Measurements from ENCODE around the gene PSENEN.

The PSENEN gene

GRCh38 chr19:35745328-35746086 lies at the start of gene PSENEN, which contains the start of gene U2AF1L4:
PSENEN (plus strand) TSS chr19:35745651; CDS start chr19:35745931, 280 bp downstream.
U2AF1L4 (minus strand) TSS chr19:35745418; CDS start chr19:35745391, 27 bp downstream.
- DNase-seq = peak; percentile 97

GRCh38 chr19:35695895-35696422 lies 49.5 kb upstream of the PSENEN start:
- no peak for DNase-seq

DNA sequence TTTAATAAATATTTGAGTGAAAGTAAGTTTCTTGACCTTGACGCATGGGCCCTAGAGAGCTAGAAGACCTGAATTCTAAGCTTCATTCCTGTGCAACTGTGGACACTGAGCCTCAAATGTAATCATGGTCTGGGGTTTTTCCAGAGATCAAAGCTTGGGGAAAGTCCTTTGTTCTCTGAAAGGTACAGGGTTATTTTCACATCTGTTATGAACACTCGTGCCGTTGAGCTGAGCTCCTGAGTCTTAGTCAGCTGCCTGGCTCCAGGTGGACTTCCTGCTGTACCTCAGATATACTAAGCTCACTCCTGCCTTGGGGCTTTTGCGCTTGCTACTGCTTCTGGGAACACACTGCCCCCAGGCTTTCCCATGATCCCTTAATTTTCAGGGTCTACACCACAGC lies 48.6 kb upstream of the PSENEN start:
- no peak for DNase-seq

DNA sequence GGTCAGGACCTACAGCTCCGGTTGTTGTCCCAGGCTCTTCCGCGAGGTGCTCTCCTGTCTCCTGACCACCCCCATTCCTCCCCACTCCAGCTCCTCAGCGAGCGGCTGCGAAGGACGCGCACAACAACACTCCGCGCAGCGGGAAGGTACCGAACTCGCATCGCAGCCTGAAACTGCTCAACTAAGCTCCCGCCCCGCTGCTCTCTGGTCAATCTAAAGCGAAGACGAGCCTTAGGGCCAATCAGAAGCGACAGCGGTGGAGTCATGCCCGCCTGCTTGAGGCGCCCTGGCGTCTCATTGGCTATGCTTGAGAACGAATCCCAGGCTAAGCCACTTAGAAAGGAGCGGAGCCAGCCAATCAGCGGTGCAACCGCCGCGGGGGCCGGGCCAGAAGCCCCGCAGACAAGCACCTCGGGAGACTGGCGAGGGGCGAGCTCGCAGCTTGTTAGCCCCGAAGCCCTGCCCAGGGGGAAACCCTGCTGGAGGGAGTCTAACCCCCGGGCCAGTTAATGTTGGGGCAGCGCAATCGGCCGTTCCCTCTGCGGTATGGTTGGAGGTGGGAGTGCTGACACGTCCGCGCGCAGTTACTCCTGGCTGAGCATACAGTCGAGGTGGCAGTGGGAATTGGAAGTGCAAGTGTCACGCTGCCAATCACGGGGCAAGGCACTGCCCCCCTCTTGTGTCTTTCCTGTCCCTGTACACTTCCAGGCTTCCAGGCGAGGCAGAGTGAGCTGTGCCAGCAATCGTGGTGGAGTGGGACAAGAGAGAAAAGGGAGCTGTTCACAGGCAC lies 43.0 kb upstream of the PSENEN start:
- DNase-seq = peak; percentile 86

- DNase-seq = no peak
These were observed 42.1 kb upstream of the PSENEN start for GRCh38 chr19:35703343-35703742.

- DNase-seq = no peak
These were observed 41.2 kb upstream of the PSENEN start, which contains the start of gene ZBTB32 for GRCh38 chr19:35704218-35704617. ZBTB32 (plus strand) TSS chr19:35704558; CDS start chr19:35714627, 10,069 bp downstream.

GRCh38 chr19:35708391-35708790 lies 37.1 kb upstream of the PSENEN start:
- no peak for DNase-seq

GRCh38 chr19:35710784-35711723 lies 34.4 kb upstream of the PSENEN start:
- no peak for DNase-seq

GRCh38 chr19:35712567-35713505 lies 32.6 kb upstream of the PSENEN start:
- DNase-seq = no peak

GRCh38 chr19:35713506-35713850 lies 32.0 kb upstream of the PSENEN start:
- no peak for DNase-seq

GRCh38 chr19:35713904-35714495 lies 31.5 kb upstream of the PSENEN start:
- DNase-seq = no peak

- DNase-seq = no peak
These were observed 30.7 kb upstream of the PSENEN start for GRCh38 chr19:35714601-35715354.

- DNase-seq = no peak
These were observed 30.1 kb upstream of the PSENEN start for GRCh38 chr19:35715355-35715809.

GRCh38 chr19:35715981-35716800 lies 29.3 kb upstream of the PSENEN start:
- no peak for DNase-seq

- peak; percentile 69 for DNase-seq
These were observed 28.4 kb upstream of the PSENEN start for GRCh38 chr19:35716801-35717664.

DNA sequence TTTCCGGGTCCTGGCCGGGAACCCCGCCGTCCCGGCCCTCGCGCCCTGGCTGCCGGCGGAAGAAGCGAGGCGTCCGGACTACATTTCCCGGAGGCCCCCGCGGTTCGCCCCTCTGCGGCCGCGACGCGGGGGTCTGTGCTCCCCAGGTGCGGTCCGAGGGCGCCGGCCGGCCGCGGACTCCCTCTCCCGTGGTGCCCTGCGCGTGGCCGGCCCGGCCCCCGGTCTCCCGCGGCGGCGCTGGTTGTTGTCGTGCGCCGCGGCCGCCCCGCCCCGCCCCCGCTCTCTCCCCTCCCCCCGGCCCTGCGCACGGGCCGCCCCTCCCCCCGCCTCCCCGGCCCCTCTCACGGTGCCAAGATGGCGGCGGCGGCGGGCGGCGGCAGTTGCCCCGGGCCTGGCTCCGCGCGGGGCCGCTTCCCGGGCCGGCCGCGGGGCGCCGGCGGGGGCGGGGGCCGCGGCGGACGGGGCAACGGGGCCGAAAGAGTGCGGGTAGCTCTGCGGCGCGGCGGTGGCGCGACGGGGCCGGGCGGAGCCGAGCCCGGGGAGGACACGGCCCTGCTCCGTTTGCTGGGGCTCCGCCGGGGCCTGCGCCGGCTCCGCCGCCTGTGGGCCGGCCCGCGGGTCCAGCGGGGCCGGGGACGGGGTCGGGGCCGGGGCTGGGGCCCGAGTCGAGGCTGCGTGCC lies 27.6 kb upstream of the PSENEN start, which contains the start of gene KMT2B:
Gene KMT2B (plus strand): TSS at position 339 of the 680 bp plus-strand sequence. CDS start 16 bp downstream, at position 355.
- peak; percentile 90 for DNase-seq

DNA sequence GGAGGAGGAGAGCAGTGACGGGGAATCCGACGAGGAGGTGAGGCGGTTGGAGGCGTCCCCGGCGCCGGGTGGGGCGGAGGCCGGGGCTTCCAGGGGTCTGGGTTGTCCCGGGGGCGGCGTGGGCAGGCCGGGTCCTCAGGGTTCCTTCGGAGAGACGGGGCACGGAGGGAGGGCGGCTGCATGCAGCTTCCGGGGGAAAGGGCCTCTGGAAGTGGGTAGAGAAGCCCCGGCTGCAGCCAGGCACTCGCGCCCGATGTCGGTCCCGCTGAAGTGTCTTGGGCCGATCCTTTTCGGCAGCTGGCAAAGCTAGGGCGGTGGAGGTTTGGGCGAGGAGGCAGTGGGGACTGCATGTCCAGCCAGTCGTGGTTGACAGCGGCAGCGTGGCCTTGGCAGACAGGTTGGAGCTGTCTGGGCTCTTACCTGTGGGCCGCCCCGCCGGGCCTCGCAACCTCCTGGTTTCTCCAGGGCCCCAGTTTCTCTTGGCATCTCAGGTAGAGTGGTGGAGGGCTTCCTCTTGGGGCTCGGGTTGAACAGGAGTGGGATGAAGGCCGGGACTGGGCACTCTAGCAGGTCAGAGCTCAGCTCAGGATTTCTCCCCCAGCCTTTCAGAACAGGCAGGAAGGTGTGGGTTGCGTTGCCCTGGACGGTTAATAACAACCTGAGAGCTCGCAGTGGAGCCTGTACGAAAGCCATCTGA lies 27.0 kb upstream of the PSENEN start:
- no peak for DNase-seq
